Measurements from ENCODE around the gene EPSTI1.

EPSTI1 gene

GRCh38 chr13:42883142-42883541, 108.9 kb downstream of the EPSTI1 start:
- Histone ChIP-seq H3K27me3 (ENCODE audit: control insufficient read depth in 2 of 2, insufficient read depth in 2 of 2, low read length in 2 of 2) (no peaks in the 10 kb centered on the region), H3K36me3 (ENCODE audit: control insufficient read depth in 2 of 2, insufficient read depth in 2 of 2, low read length in 2 of 2) (peaks cover 0 to 3% of the 10 kb centered on the region in 2 donors), H3K9ac (ENCODE audit: low read depth in 1 of 2, low read length in 2 of 2) (no peak overlapping the region), H3K27ac (ENCODE audit: low read depth in 2 of 2, low read length in 2 of 2) (no peak overlapping the region), H3K4me3 (ENCODE audit: low read length in 2 of 2) (no peak overlapping the region), H3K4me1 (ENCODE audit: control insufficient read depth in 2 of 2, insufficient read depth in 2 of 2, low read length in 2 of 2) (peaks cover 0 to 4% of the 10 kb centered on the region in 2 donors), H3K9me3 (ENCODE audit: control insufficient read depth in 2 of 2, low read length in 2 of 2) (no peaks in the 10 kb centered on the region)

- Histone ChIP-seq H3K36me3 (ENCODE audit: control insufficient read depth in 2 of 2, insufficient read depth in 2 of 2, low read length in 2 of 2) (no peaks in the 10 kb centered on the region), H3K4me3 (ENCODE audit: low read length in 2 of 2) (no peak overlapping the region), H3K27ac (ENCODE audit: low read depth in 2 of 2, low read length in 2 of 2) (no peak overlapping the region), H3K9me3 (ENCODE audit: control insufficient read depth in 2 of 2, low read length in 2 of 2) (no peaks in the 10 kb centered on the region), H3K9ac (ENCODE audit: low read depth in 1 of 2, low read length in 2 of 2) (no peak overlapping the region), H3K4me1 (ENCODE audit: control insufficient read depth in 2 of 2, insufficient read depth in 2 of 2, low read length in 2 of 2) (peaks cover 0 to 4% of the 10 kb centered on the region in 2 donors), H3K27me3 (ENCODE audit: control insufficient read depth in 2 of 2, insufficient read depth in 2 of 2, low read length in 2 of 2) (no peaks in the 10 kb centered on the region)
These were observed 111.9 kb downstream of the EPSTI1 start for GRCh38 chr13:42880056-42880605.

- Histone ChIP-seq H3K4me3 (ENCODE audit: low read length in 2 of 2) (no peak overlapping the region), H3K27me3 (ENCODE audit: control insufficient read depth in 2 of 2, insufficient read depth in 2 of 2, low read length in 2 of 2) (no peaks in the 10 kb centered on the region), H3K36me3 (ENCODE audit: control insufficient read depth in 2 of 2, insufficient read depth in 2 of 2, low read length in 2 of 2) (no peaks in the 10 kb centered on the region), H3K27ac (ENCODE audit: low read depth in 2 of 2, low read length in 2 of 2) (no peak overlapping the region), H3K9ac (ENCODE audit: low read depth in 1 of 2, low read length in 2 of 2) (no peak overlapping the region), H3K4me1 (ENCODE audit: control insufficient read depth in 2 of 2, insufficient read depth in 2 of 2, low read length in 2 of 2) (peaks cover 0 to 1% of the 10 kb centered on the region in 2 donors), H3K9me3 (ENCODE audit: control insufficient read depth in 2 of 2, low read length in 2 of 2) (no peaks in the 10 kb centered on the region)
These were observed 113.3 kb downstream of the EPSTI1 start for GRCh38 chr13:42878721-42879120.

- Histone ChIP-seq H3K27ac (ENCODE audit: low read depth in 2 of 2, low read length in 2 of 2) (no peak overlapping the region), H3K9ac (ENCODE audit: low read depth in 1 of 2, low read length in 2 of 2) (no peak overlapping the region), H3K36me3 (ENCODE audit: control insufficient read depth in 2 of 2, insufficient read depth in 2 of 2, low read length in 2 of 2) (no peaks in the 10 kb centered on the region)
These were observed 115.0 kb downstream of the EPSTI1 start for GRCh38 chr13:42876887-42877545.

GRCh38 chr13:42876270-42876714, 115.7 kb downstream of the EPSTI1 start:
- Histone ChIP-seq H3K36me3 (ENCODE audit: control insufficient read depth in 2 of 2, insufficient read depth in 2 of 2, low read length in 2 of 2) (no peaks in the 10 kb centered on the region), H3K4me3 (ENCODE audit: low read length in 2 of 2) (no peak overlapping the region), H3K27ac (ENCODE audit: low read depth in 2 of 2, low read length in 2 of 2) (no peak overlapping the region), H3K27me3 (ENCODE audit: control insufficient read depth in 2 of 2, insufficient read depth in 2 of 2, low read length in 2 of 2) (no peaks in the 10 kb centered on the region), H3K9ac (ENCODE audit: low read depth in 1 of 2, low read length in 2 of 2) (no peak overlapping the region), H3K4me1 (ENCODE audit: control insufficient read depth in 2 of 2, insufficient read depth in 2 of 2, low read length in 2 of 2) (no peaks in the 10 kb centered on the region), H3K9me3 (ENCODE audit: control insufficient read depth in 2 of 2, low read length in 2 of 2) (no peaks in the 10 kb centered on the region)

More at GRCh38 chr13:42876887-42877545, 115.0 kb downstream of the EPSTI1 start:
- no peaks in the 10 kb centered on the region for H3K27me3 ChIP-seq (ENCODE audit: control insufficient read depth in 2 of 2, insufficient read depth in 2 of 2, low read length in 2 of 2)
- no peaks in the 10 kb centered on the region for H3K9me3 ChIP-seq (ENCODE audit: control insufficient read depth in 2 of 2, low read length in 2 of 2)
- no peak overlapping the region for H3K4me3 ChIP-seq (ENCODE audit: low read length in 2 of 2)
- no peaks in the 10 kb centered on the region for H3K4me1 ChIP-seq (ENCODE audit: control insufficient read depth in 2 of 2, insufficient read depth in 2 of 2, low read length in 2 of 2)

GRCh38 chr13:42875475-42876269, 116.4 kb downstream of the EPSTI1 start:
- no peak overlapping the region for H3K9ac ChIP-seq (ENCODE audit: low read depth in 1 of 2, low read length in 2 of 2)
- H3K27me3 ChIP-seq (ENCODE audit: control insufficient read depth in 2 of 2, insufficient read depth in 2 of 2, low read length in 2 of 2) = no peaks in the 10 kb centered on the region
- H3K4me3 ChIP-seq (ENCODE audit: low read length in 2 of 2) = no peak overlapping the region
- H3K27ac ChIP-seq (ENCODE audit: low read depth in 2 of 2, low read length in 2 of 2) = no peak overlapping the region
- no peaks in the 10 kb centered on the region for H3K4me1 ChIP-seq (ENCODE audit: control insufficient read depth in 2 of 2, insufficient read depth in 2 of 2, low read length in 2 of 2)
- H3K9me3 ChIP-seq (ENCODE audit: control insufficient read depth in 2 of 2, low read length in 2 of 2) = no peaks in the 10 kb centered on the region
- no peaks in the 10 kb centered on the region for H3K36me3 ChIP-seq (ENCODE audit: control insufficient read depth in 2 of 2, insufficient read depth in 2 of 2, low read length in 2 of 2)

GRCh38 chr13:42874221-42874620, 117.8 kb downstream of the EPSTI1 start:
- Histone ChIP-seq H3K36me3 (ENCODE audit: control insufficient read depth in 2 of 2, insufficient read depth in 2 of 2, low read length in 2 of 2) (no peaks in the 10 kb centered on the region), H3K27me3 (ENCODE audit: control insufficient read depth in 2 of 2, insufficient read depth in 2 of 2, low read length in 2 of 2) (no peaks in the 10 kb centered on the region), H3K9ac (ENCODE audit: low read depth in 1 of 2, low read length in 2 of 2) (no peak overlapping the region)

GRCh38 chr13:42873081-42873480, 119.0 kb downstream of the EPSTI1 start:
- no peak overlapping the region for H3K4me3 ChIP-seq (ENCODE audit: low read length in 2 of 2)
- H3K4me1 ChIP-seq (ENCODE audit: control insufficient read depth in 2 of 2, insufficient read depth in 2 of 2, low read length in 2 of 2) = no peaks in the 10 kb centered on the region
- H3K27ac ChIP-seq (ENCODE audit: low read depth in 2 of 2, low read length in 2 of 2) = no peak overlapping the region
- H3K9ac ChIP-seq (ENCODE audit: low read depth in 1 of 2, low read length in 2 of 2) = no peak overlapping the region
- H3K9me3 ChIP-seq (ENCODE audit: control insufficient read depth in 2 of 2, low read length in 2 of 2) = no peaks in the 10 kb centered on the region
- H3K27me3 ChIP-seq (ENCODE audit: control insufficient read depth in 2 of 2, insufficient read depth in 2 of 2, low read length in 2 of 2) = no peaks in the 10 kb centered on the region
- no peaks in the 10 kb centered on the region for H3K36me3 ChIP-seq (ENCODE audit: control insufficient read depth in 2 of 2, insufficient read depth in 2 of 2, low read length in 2 of 2)

More at GRCh38 chr13:42874221-42874620, 117.8 kb downstream of the EPSTI1 start:
- no peaks in the 10 kb centered on the region for H3K9me3 ChIP-seq (ENCODE audit: control insufficient read depth in 2 of 2, low read length in 2 of 2)
- no peak overlapping the region for H3K4me3 ChIP-seq (ENCODE audit: low read length in 2 of 2)
- H3K27ac ChIP-seq (ENCODE audit: low read depth in 2 of 2, low read length in 2 of 2) = no peak overlapping the region
- no peaks in the 10 kb centered on the region for H3K4me1 ChIP-seq (ENCODE audit: control insufficient read depth in 2 of 2, insufficient read depth in 2 of 2, low read length in 2 of 2)

GRCh38 chr13:42867232-42867631, 124.8 kb downstream of the EPSTI1 start:
- Histone ChIP-seq H3K27ac (ENCODE audit: low read depth in 2 of 2, low read length in 2 of 2) (no peak overlapping the region), H3K9me3 (ENCODE audit: control insufficient read depth in 2 of 2, low read length in 2 of 2) (no peaks in the 10 kb centered on the region), H3K4me3 (ENCODE audit: low read length in 2 of 2) (no peak overlapping the region), H3K27me3 (ENCODE audit: control insufficient read depth in 2 of 2, insufficient read depth in 2 of 2, low read length in 2 of 2) (no peaks in the 10 kb centered on the region), H3K4me1 (ENCODE audit: control insufficient read depth in 2 of 2, insufficient read depth in 2 of 2, low read length in 2 of 2) (no peaks in the 10 kb centered on the region), H3K9ac (ENCODE audit: low read depth in 1 of 2, low read length in 2 of 2) (no peak overlapping the region), H3K36me3 (ENCODE audit: control insufficient read depth in 2 of 2, insufficient read depth in 2 of 2, low read length in 2 of 2) (no peaks in the 10 kb centered on the region)

- Histone ChIP-seq H3K4me1 (ENCODE audit: control insufficient read depth in 2 of 2, insufficient read depth in 2 of 2, low read length in 2 of 2) (no peaks in the 10 kb centered on the region), H3K9ac (ENCODE audit: low read depth in 1 of 2, low read length in 2 of 2) (no peak overlapping the region), H3K27ac (ENCODE audit: low read depth in 2 of 2, low read length in 2 of 2) (no peak overlapping the region), H3K9me3 (ENCODE audit: control insufficient read depth in 2 of 2, low read length in 2 of 2) (no peaks in the 10 kb centered on the region), H3K4me3 (ENCODE audit: low read length in 2 of 2) (no peak overlapping the region), H3K27me3 (ENCODE audit: control insufficient read depth in 2 of 2, insufficient read depth in 2 of 2, low read length in 2 of 2) (no peaks in the 10 kb centered on the region), H3K36me3 (ENCODE audit: control insufficient read depth in 2 of 2, insufficient read depth in 2 of 2, low read length in 2 of 2) (no peaks in the 10 kb centered on the region)
These were observed 126.3 kb downstream of the EPSTI1 start for GRCh38 chr13:42865768-42866102.

All from mucosa of rectum (tissue), 2 donors.